Adrenal gland (tissue), 5 donors: ENCODE data around the gene MROH2B.

ENCODE experiments used
- CTCF ChIP-seq, 6 experiments: fragments of 450-650 bp in 4 of 6; fragments of 200-600 bp in 2 of 6; sonication (generic) in 1 of 6; IDR thresholded peaks; 1 replicate in 5 of 6; 2 replicates in 1 of 6; pipeline versions ENCODE4 v1.5.1 to v1.8.0; 2016 to 2021; ENCODE audit warnings: antibody characterized with exemption in 6 of 6, mild to moderate bottlenecking in 2 of 6, moderate library complexity in 1 of 6
- POLR2A ChIP-seq, 2 donors: fragments of 450-650 bp; IDR thresholded peaks; one replicate each; pipeline ENCODE4 v1.6.1; 2017; ENCODE audit warnings: antibody characterized with exemption in 2 of 2, mild to moderate bottlenecking in 2 of 2, moderate library complexity in 1 of 2
- donor health status: DM: no; HTN: no; CAD: no.

GRCh38 chr5:40976041-40976440 is 95.1 kb downstream of the MROH2B start:
- TF ChIP-seq CTCF (IDR thresholded peaks at IDR 0.05) (no peak), POLR2A (IDR thresholded peaks at IDR 0.05) (no peak)
